Stimulated activated effector memory CD8-positive, alpha-beta T cell treated with anti-CD3 and anti-CD28 coated beads, Interleukin-12 subunit alpha, Interleukin-12 subunit beta, amount 100 ng/mL, for 72 hours (primary cell): ENCODE results near the gene C1QA.
"Not testable (repeated sequence)": the region's sequence is repeated elsewhere in the genome, so short reads cannot be mapped to it uniquely, and the experiment has no call there.

Experiments used
- ATAC-seq: fragments of 150-1000 bp; cut with Tn5 transposase; 2 replicates; pipeline ENCODE4 v1.10.0; 2021
- DNase-seq, 2 donors: peaks; one replicate each; pipeline ENCODE4 v3.0.0; 2021 to 2022; ENCODE audit warnings: low spot score in 2 of 2
- H3K27ac Mint-ChIP-seq: one replicate; pipeline ENCODE4 v1.8.0; 2022; ENCODE audit warnings: mild to moderate bottlenecking, mixed read lengths
- H3K36me3 Mint-ChIP-seq: one replicate; pipeline ENCODE4 v1.8.0; 2022; ENCODE audit warnings: mild to moderate bottlenecking, mixed read lengths
- H3K4me1 Mint-ChIP-seq: one replicate; pipeline ENCODE4 v1.8.0; 2022; ENCODE audit warnings: mixed read lengths
- H3K4me3 Mint-ChIP-seq: one replicate; pipeline ENCODE4 v1.8.0; 2022; ENCODE audit warnings: mild to moderate bottlenecking, mixed read lengths
- H3K9me3 Mint-ChIP-seq: one replicate; pipeline ENCODE4 v1.8.0; 2022; ENCODE audit warnings: mixed read lengths

C1QA gene

GRCh38 chr1:22645931-22646330 is 9.5 kb downstream of the C1QA start:
- no peak for DNase-seq
- Mint-ChIP-seq H3K27ac (no peak overlapping the region), H3K4me3 (no peak overlapping the region), H3K4me1 (no peaks in the 10 kb centered on the region), H3K36me3 (no peaks in the 10 kb centered on the region), H3K9me3 (no peaks in the 10 kb centered on the region)
- ATAC-seq: no peak

- Mint-ChIP-seq H3K4me3 (no peak overlapping the region), H3K9me3 (no peaks in the 10 kb centered on the region), H3K27ac (no peak overlapping the region), H3K36me3 (no peaks in the 10 kb centered on the region), H3K4me1 (no peaks in the 10 kb centered on the region)
- DNase-seq (no peak), ATAC-seq (no peak)
Observed at GRCh38 chr1:22646384-22646783, 10.0 kb downstream of the C1QA start.

- no peaks in the 10 kb centered on the region for H3K36me3 Mint-ChIP-seq
- no peaks in the 10 kb centered on the region for H3K9me3 Mint-ChIP-seq
- DNase-seq (no peak), ATAC-seq (no peak)
- no peak overlapping the region for H3K27ac Mint-ChIP-seq
- no peak overlapping the region for H3K4me3 Mint-ChIP-seq
- no peaks in the 10 kb centered on the region for H3K4me1 Mint-ChIP-seq
Observed at GRCh38 chr1:22650089-22650693, 13.8 kb downstream of the C1QA start.

GRCh38 chr1:22651941-22652856 is 15.8 kb downstream of the C1QA start:
- Mint-ChIP-seq H3K27ac (no peak overlapping the region), H3K4me3 (no peak overlapping the region), H3K4me1 (no peaks in the 10 kb centered on the region), H3K36me3 (no peaks in the 10 kb centered on the region), H3K9me3 (no peaks in the 10 kb centered on the region)
- DNase-seq (no peak), ATAC-seq (no peak)

GRCh38 chr1:22652881-22653316 is 16.5 kb downstream of the C1QA start, which contains the start of gene C1QB:
TSS of gene C1QB (plus strand) at chr1:22653236. CDS start at chr1:22659463, 6,227 bp downstream.
- DNase-seq: no peak

GRCh38 chr1:22654692-22655091 is 18.3 kb downstream of the C1QA start:
- DNase-seq (no peak), ATAC-seq (no peak)
- H3K27ac Mint-ChIP-seq: no peak overlapping the region
- no peaks in the 10 kb centered on the region for H3K36me3 Mint-ChIP-seq
- no peaks in the 10 kb centered on the region for H3K4me1 Mint-ChIP-seq
- no peak overlapping the region for H3K4me3 Mint-ChIP-seq
- no peaks in the 10 kb centered on the region for H3K9me3 Mint-ChIP-seq

More at GRCh38 chr1:22652881-22653316, 16.5 kb downstream of the C1QA start, which contains the start of gene C1QB:
- no peak for ATAC-seq
- no peak within 1 kb of the TSS for H3K4me3 Mint-ChIP-seq
- H3K27ac Mint-ChIP-seq: no peak within 1 kb of the TSS
- H3K9me3 Mint-ChIP-seq: no peaks in the 10 kb centered on the region
- H3K36me3 Mint-ChIP-seq: no peaks in the 10 kb centered on the region
- no peaks in the 10 kb centered on the region for H3K4me1 Mint-ChIP-seq

GRCh38 chr1:22658385-22659163 is 22.1 kb downstream of the C1QA start:
- Mint-ChIP-seq H3K4me1 (no peaks in the 10 kb centered on the region), H3K27ac (no peak overlapping the region), H3K4me3 (no peak overlapping the region)

GRCh38 chr1:22660716-22661241 is 24.4 kb downstream of the C1QA start:
- Mint-ChIP-seq H3K4me3 (no peak overlapping the region), H3K36me3 (no peaks in the 10 kb centered on the region), H3K9me3 (no peaks in the 10 kb centered on the region), H3K4me1 (no peaks in the 10 kb centered on the region), H3K27ac (no peak overlapping the region)
- ATAC-seq (no peak), DNase-seq (no peak)

More at GRCh38 chr1:22658385-22659163, 22.1 kb downstream of the C1QA start:
- ATAC-seq: no peak
- no peak for DNase-seq
- Mint-ChIP-seq H3K9me3 (no peaks in the 10 kb centered on the region), H3K36me3 (no peaks in the 10 kb centered on the region)

GRCh38 chr1:22661880-22662279 is 25.5 kb downstream of the C1QA start:
- DNase-seq (no peak), ATAC-seq (no peak)
- Mint-ChIP-seq H3K9me3 (no peaks in the 10 kb centered on the region), H3K4me1 (no peaks in the 10 kb centered on the region), H3K36me3 (no peaks in the 10 kb centered on the region), H3K27ac (no peak overlapping the region), H3K4me3 (no peak overlapping the region)

GRCh38 chr1:22662318-22662717 is 25.9 kb downstream of the C1QA start:
- no peak for DNase-seq
- peak; percentile 46 for ATAC-seq
- no peak overlapping the region for H3K27ac Mint-ChIP-seq

GRCh38 chr1:22662986-22663408 is 26.6 kb downstream of the C1QA start:
- Mint-ChIP-seq H3K27ac (no peak overlapping the region), H3K36me3 (no peaks in the 10 kb centered on the region), H3K4me1 (no peaks in the 10 kb centered on the region), H3K4me3 (no peak overlapping the region), H3K9me3 (no peaks in the 10 kb centered on the region)
- DNase-seq: no peak
- ATAC-seq: no peak

More at GRCh38 chr1:22662318-22662717, 25.9 kb downstream of the C1QA start:
- H3K36me3 Mint-ChIP-seq: no peaks in the 10 kb centered on the region
- H3K4me3 Mint-ChIP-seq: no peak overlapping the region
- no peaks in the 10 kb centered on the region for H3K4me1 Mint-ChIP-seq
- no peaks in the 10 kb centered on the region for H3K9me3 Mint-ChIP-seq

- no peaks in the 10 kb centered on the region for H3K36me3 Mint-ChIP-seq
- H3K4me1 Mint-ChIP-seq: no peaks in the 10 kb centered on the region
- no peak for ATAC-seq
- H3K9me3 Mint-ChIP-seq: no peaks in the 10 kb centered on the region
- no peak overlapping the region for H3K27ac Mint-ChIP-seq
- no peak for DNase-seq
- no peak overlapping the region for H3K4me3 Mint-ChIP-seq
Observed at GRCh38 chr1:22665752-22666151, 29.3 kb downstream of the C1QA start.

GRCh38 chr1:22666412-22666811 is 30.0 kb downstream of the C1QA start:
- Mint-ChIP-seq H3K9me3 (no peaks in the 10 kb centered on the region), H3K4me1 (no peaks in the 10 kb centered on the region), H3K4me3 (no peak overlapping the region), H3K27ac (no peak overlapping the region), H3K36me3 (no peaks in the 10 kb centered on the region)
- DNase-seq (no peak), ATAC-seq (no peak)

GRCh38 chr1:22668840-22669239 is 32.4 kb downstream of the C1QA start:
- H3K4me1 Mint-ChIP-seq, H3K36me3 Mint-ChIP-seq, ATAC-seq: not testable (repeated sequence)

GRCh38 chr1:22670352-22670975 is 34.0 kb downstream of the C1QA start:
- Mint-ChIP-seq H3K36me3 (no peaks in the 10 kb centered on the region), H3K4me1 (peaks cover 8% of the 10 kb centered on the region), H3K27ac (no peak overlapping the region), H3K4me3 (no peak overlapping the region), H3K9me3 (no peaks in the 10 kb centered on the region)
- no peak for DNase-seq
- ATAC-seq: no peak

More at GRCh38 chr1:22668840-22669239, 32.4 kb downstream of the C1QA start:
- DNase-seq, H3K9me3 Mint-ChIP-seq, H3K4me3 Mint-ChIP-seq, H3K27ac Mint-ChIP-seq: not testable (repeated sequence)
